ENCODE results near the gene CLBA1.

GRCh38 chr14:104981699-104982541 lies 3.7 kb upstream of the CLBA1 start:
- TF ChIP-seq, protein P1, sequence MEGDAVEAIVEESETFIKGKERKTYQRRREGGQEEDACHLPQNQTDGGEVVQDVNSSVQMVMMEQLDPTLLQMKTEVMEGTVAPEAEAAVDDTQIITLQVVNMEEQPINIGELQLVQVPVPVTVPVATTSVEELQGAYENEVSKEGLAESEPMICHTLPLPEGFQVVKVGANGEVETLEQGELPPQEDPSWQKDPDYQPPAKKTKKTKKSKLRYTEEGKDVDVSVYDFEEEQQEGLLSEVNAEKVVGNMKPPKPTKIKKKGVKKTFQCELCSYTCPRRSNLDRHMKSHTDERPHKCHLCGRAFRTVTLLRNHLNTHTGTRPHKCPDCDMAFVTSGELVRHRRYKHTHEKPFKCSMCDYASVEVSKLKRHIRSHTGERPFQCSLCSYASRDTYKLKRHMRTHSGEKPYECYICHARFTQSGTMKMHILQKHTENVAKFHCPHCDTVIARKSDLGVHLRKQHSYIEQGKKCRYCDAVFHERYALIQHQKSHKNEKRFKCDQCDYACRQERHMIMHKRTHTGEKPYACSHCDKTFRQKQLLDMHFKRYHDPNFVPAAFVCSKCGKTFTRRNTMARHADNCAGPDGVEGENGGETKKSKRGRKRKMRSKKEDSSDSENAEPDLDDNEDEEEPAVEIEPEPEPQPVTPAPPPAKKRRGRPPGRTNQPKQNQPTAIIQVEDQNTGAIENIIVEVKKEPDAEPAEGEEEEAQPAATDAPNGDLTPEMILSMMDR (IDR thresholded peaks at IDR 0.05), result no peak
- TF ChIP-seq POLR2A (IDR thresholded peaks at IDR 0.05) (no peak), POLR2AphosphoS5 (IDR thresholded peaks at IDR 0.05) (no peak), EP300 (IDR thresholded peaks at IDR 0.05) (no peak)

Measured in gastroesophageal sphincter (tissue), 3 donors.